Activated CD4-positive, alpha-beta memory T cell treated with anti-CD3 and anti-CD28 coated beads, Interleukin-2, amount 10 ng/mL, durations not matched to agents 7 days and 5 days (primary cell): ENCODE measurements around the gene DTNBP1. TPM values are rescaled to one million over a fixed set of nuclear protein-coding genes. Genes with fewer than 3 reads are reported as not detected.

Experiments used
- CTCF ChIA-PET: fragments of 350-600 bp; sonication (Branson Sonifier 250); formaldehyde crosslinking; loops from one replicate; lab custom pipeline; 2021; ENCODE audit warnings: antibody characterized with exemption, inconsistent platforms; lab: Charles Lee
- POLR2A ChIA-PET: fragments of 350-600 bp; sonication (Branson Sonifier 250); formaldehyde crosslinking; loops from one replicate; lab custom pipeline; 2021; ENCODE audit warnings: antibody characterized with exemption; lab: Charles Lee
- DNase-seq: peaks from one replicate; pipeline ENCODE4 v3.0.0-alpha.2; 2020
- H3K27ac Mint-ChIP-seq: one replicate; pipeline ENCODE4 v1.8.0; 2021; ENCODE audit warnings: mild to moderate bottlenecking, mixed read lengths
- H3K27me3 Mint-ChIP-seq: one replicate; pipeline ENCODE4 v1.8.0; 2021; ENCODE audit warnings: mixed read lengths
- H3K36me3 Mint-ChIP-seq: one replicate; pipeline ENCODE4 v1.8.0; 2021; ENCODE audit warnings: low read depth, mixed read lengths
- H3K4me1 Mint-ChIP-seq: one replicate; pipeline ENCODE4 v1.8.0; 2021; ENCODE audit warnings: mixed read lengths
- H3K4me3 Mint-ChIP-seq: one replicate; pipeline ENCODE4 v1.8.0; 2021; ENCODE audit warnings: mild to moderate bottlenecking, mixed read lengths
- H3K9me3 Mint-ChIP-seq: one replicate; pipeline ENCODE4 v1.8.0; 2021; ENCODE audit warnings: mixed read lengths
- total RNA-seq, 2 experiments: library from RNA; stranded (reverse); gene quantifications; one replicate each; pipeline ENCODE4 v1.2.3, GENCODE V29; 2021

Gene DTNBP1
- total RNA-seq, 2 experiments from 2014 or later, result 26.5 to 27.9 TPM

DNA sequence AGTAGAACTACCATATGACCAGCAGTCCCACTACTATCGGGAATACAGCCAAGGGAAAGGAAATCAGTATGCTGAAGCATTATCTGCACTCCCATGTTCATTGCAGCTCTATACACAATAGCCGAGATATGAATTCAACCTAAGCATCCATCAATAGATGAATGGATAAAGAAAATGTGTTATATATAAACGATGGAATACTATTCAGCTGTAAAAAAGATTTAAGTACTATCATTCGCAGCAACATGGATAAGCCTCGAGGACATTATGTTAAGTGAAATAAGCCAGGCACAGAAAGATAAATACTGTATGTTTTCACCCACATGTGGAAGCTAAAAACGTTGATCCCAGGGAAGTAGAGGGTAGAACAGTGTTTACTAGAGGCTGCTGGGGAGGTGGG lies 44.1 kb downstream of the DTNBP1 start:
- no peak overlapping the region for H3K27ac Mint-ChIP-seq
- peaks cover 11% of the 10 kb centered on the region for H3K4me1 Mint-ChIP-seq
- H3K27me3 Mint-ChIP-seq, result no peaks in the 10 kb centered on the region
- POLR2A ChIA-PET, result no interaction called here
- peaks cover 20% of the 10 kb centered on the region for H3K36me3 Mint-ChIP-seq
- H3K4me3 Mint-ChIP-seq, result no peak overlapping the region
- no peaks in the 10 kb centered on the region for H3K9me3 Mint-ChIP-seq
- no peak for DNase-seq
- CTCF ChIA-PET, result interaction anchor here (0.6 to 0.8 kb wide), 2 partner anchors 12 to 73 kb away, joined by 3 read pairs; no protein-coding TSS in a partner anchor

DNA sequence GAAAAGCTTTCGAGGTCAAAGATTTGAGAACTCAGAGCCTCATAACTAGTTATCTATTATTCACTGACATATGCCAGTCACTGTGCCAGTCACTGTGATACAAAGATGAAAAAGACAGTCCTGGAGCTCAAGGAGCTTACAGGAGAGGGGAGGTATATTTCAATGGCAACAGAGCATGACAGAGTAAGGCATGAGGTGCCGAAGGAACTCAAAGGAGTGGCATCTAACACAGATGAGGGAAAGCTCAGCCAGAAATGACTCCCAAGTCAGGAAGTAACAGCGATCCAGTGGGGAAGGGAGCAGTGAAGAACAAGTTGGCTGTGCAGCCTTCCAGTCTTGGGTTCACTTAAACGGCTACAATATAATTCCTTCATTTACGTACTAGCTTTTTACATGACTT lies 46.6 kb downstream of the DTNBP1 start:
- H3K27ac Mint-ChIP-seq, result no peak overlapping the region
- H3K4me3 Mint-ChIP-seq, result no peak overlapping the region
- H3K4me1 Mint-ChIP-seq, result peaks cover 16% of the 10 kb centered on the region
- H3K27me3 Mint-ChIP-seq, result no peaks in the 10 kb centered on the region
- ChIA-PET CTCF (no interaction called here), POLR2A (no interaction called here)
- no peaks in the 10 kb centered on the region for H3K9me3 Mint-ChIP-seq
- DNase-seq, result no peak
- peaks cover 27% of the 10 kb centered on the region for H3K36me3 Mint-ChIP-seq

DNA sequence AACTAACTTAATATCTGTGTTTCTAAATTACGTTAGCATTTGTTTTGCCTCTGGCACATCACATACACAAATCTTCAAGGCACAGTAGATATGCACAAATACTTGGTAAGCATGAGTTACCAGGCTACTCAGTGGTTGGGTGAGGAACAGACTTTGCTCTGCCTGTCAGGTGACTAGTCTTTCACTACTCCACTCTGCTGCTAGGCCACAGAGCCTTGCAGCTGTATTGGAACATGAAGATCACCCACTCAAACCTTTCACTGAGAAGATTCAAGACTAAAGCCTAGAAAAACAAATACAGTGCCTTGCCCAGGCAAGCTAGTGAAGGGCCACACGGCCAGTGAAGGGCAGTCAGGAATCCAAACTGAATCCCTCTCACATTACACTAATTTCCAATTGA lies 47.0 kb downstream of the DTNBP1 start:
- Mint-ChIP-seq H3K36me3 (peaks cover 27% of the 10 kb centered on the region), H3K27ac (no peak overlapping the region), H3K27me3 (no peaks in the 10 kb centered on the region), H3K9me3 (no peaks in the 10 kb centered on the region), H3K4me3 (no peak overlapping the region), H3K4me1 (peaks cover 13% of the 10 kb centered on the region)
- ChIA-PET POLR2A (no interaction called here), CTCF (no interaction called here)
- DNase-seq, result no peak

DNA sequence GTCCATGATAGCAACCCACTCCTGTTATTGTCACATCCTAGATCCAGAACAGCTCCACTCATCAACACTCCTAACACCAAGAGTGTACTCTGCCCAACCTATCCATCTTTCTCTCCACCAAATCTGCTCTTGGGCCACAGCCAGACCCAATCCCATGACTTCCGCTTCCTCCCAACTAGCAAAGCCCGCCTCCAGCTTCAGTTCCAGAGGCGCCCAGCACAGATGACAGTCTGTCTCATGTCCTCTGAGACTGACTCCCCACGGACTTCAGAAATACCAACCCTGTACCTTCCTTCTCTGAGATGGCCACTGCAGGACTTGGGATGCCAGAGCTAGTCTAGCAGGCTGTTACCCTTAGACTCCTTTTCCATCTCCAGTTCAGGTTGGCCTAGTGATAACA lies 48.6 kb downstream of the DTNBP1 start:
- H3K36me3 Mint-ChIP-seq, result peaks cover 31% of the 10 kb centered on the region
- H3K4me1 Mint-ChIP-seq, result peaks cover 13% of the 10 kb centered on the region
- no peaks in the 10 kb centered on the region for H3K27me3 Mint-ChIP-seq
- no peak for DNase-seq
- H3K27ac Mint-ChIP-seq, result no peak overlapping the region
- no peak overlapping the region for H3K4me3 Mint-ChIP-seq
- no peaks in the 10 kb centered on the region for H3K9me3 Mint-ChIP-seq
- CTCF ChIA-PET, result interaction anchor here (0.8 to 1.2 kb wide), 2 partner anchors 10 to 11 kb away, joined by 3 read pairs; no protein-coding TSS in a partner anchor
- POLR2A ChIA-PET, result no interaction called here

DNA sequence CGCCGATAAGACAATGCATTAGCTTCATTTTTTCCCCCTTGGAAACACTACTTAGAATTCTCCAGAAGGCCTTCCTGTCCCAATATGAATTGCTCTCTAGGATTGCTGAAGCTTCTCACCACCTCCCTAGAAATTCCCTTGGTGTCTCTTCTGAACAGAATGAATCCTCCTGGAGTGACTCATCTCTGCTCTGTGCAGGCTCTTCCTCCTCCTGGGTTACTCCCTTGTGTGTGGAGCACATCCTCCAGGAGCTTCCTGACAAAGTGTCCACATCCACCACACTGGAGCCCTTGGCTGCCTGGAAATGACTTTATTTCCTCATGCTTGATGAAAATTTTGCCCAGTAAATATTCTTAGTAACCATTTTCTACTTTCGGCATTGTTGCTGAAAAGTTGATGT lies 54.4 kb downstream of the DTNBP1 start:
- DNase-seq, result no peak
- Mint-ChIP-seq H3K9me3 (no peaks in the 10 kb centered on the region), H3K27me3 (no peaks in the 10 kb centered on the region), H3K27ac (no peak overlapping the region), H3K4me3 (no peak overlapping the region), H3K4me1 (peaks cover 10% of the 10 kb centered on the region), H3K36me3 (peaks cover 15% of the 10 kb centered on the region)
- CTCF ChIA-PET, result interaction anchor here (1.5 kb wide), 1 partner anchor 16 kb away, joined by 3 read pairs; no protein-coding TSS in a partner anchor
- POLR2A ChIA-PET, result no interaction called here

DNA sequence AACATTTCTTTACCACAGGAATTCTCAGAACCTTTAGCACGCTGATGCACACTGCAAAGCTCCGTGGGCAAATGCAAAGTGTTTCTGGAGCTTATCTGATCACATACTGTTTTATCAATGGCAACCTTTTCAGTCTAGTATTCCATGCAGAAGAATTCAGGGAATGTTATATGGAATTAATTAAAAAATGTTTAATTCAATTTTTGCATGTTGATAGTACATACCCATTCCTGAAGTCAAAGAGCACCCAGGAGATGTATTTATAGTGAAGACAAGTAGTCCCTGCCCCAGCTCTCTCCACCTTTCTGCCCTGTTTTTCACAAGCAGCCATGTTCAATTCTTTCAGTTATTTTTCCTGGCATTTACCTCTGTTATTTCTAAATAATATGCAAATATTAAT lies 55.2 kb downstream of the DTNBP1 start:
- peaks cover 8% of the 10 kb centered on the region for H3K4me1 Mint-ChIP-seq
- no peak for DNase-seq
- H3K4me3 Mint-ChIP-seq, result no peak overlapping the region
- ChIA-PET POLR2A (no interaction called here), CTCF (interaction anchor here (1.5 kb wide), 1 partner anchor 17 kb away, joined by 3 read pairs; no protein-coding TSS in a partner anchor)
- H3K27ac Mint-ChIP-seq, result no peak overlapping the region
- H3K9me3 Mint-ChIP-seq, result no peaks in the 10 kb centered on the region
- H3K36me3 Mint-ChIP-seq, result peaks cover 12% of the 10 kb centered on the region
- no peaks in the 10 kb centered on the region for H3K27me3 Mint-ChIP-seq

DNA sequence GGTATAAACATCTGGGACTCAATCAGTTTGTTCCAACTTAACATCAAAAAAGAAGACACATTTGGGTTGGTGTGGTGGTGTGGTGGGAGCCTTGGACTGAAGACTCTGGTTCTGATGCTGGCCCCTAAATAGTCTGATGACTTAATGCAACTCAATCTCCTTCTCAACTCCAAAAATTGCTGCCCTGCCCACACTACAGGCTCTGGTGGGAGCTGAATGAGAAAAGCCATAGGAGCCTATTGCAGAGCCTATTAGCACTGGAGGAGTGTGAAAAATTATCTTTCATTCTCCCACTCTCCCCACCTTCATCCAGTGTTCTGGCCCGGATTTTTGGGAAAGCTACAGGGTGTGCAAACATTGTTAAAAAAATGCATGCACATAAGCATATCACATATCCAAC lies 56.5 kb downstream of the DTNBP1 start:
- ChIA-PET CTCF (no interaction called here), POLR2A (no interaction called here)
- H3K4me1 Mint-ChIP-seq, result no peaks in the 10 kb centered on the region
- peaks cover 11% of the 10 kb centered on the region for H3K36me3 Mint-ChIP-seq
- DNase-seq, result no peak
- H3K9me3 Mint-ChIP-seq, result no peaks in the 10 kb centered on the region
- no peak overlapping the region for H3K27ac Mint-ChIP-seq
- no peaks in the 10 kb centered on the region for H3K27me3 Mint-ChIP-seq
- H3K4me3 Mint-ChIP-seq, result no peak overlapping the region

DNA sequence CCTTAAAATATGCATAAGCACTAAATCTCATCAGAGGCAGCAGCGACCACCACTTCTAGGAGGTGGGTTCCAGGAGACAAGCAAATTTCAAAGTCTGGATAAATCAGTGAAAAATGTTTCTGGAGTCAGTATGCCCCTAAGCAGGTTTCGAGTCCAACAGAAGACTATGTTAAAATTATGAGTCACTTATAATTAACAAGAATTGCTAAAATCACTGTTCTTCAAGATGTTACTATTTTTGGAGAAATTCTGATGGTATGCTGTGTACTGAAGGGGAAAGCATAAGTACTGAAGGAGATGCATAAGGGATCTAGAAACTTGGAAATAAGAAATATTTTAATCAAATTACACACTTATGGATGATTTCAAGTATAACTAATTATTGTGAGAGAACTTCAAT lies 58.0 kb downstream of the DTNBP1 start:
- CTCF ChIA-PET, result no interaction called here
- Mint-ChIP-seq H3K9me3 (no peaks in the 10 kb centered on the region), H3K4me3 (no peak overlapping the region), H3K27me3 (no peaks in the 10 kb centered on the region), H3K36me3 (peaks cover 17% of the 10 kb centered on the region), H3K4me1 (no peaks in the 10 kb centered on the region), H3K27ac (no peak overlapping the region)
- DNase-seq, result no peak
- POLR2A ChIA-PET, result no interaction called here

DNA sequence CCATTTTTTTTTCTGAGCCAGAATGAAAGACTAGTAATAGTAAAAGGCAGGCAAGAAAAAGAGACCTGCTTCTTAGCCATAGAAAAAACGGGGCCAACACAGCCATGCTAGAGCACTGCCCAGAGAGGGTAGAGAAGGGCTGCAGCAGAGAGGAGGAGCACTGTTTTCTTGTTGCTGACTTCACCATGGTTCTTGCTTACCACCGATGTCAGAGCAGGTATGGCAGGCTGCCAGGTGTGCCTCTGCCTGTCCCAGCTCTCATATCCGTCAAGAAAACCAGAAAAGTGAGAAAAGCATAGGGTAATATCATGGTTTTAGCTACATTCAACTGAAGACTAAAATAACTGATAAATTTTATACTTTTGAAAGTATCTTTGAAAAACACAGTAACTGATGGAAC lies 60.7 kb downstream of the DTNBP1 start:
- no peak overlapping the region for H3K4me3 Mint-ChIP-seq
- H3K9me3 Mint-ChIP-seq, result no peaks in the 10 kb centered on the region
- H3K27ac Mint-ChIP-seq, result no peak overlapping the region
- no peaks in the 10 kb centered on the region for H3K27me3 Mint-ChIP-seq
- no peaks in the 10 kb centered on the region for H3K4me1 Mint-ChIP-seq
- POLR2A ChIA-PET, result no interaction called here
- peaks cover 7% of the 10 kb centered on the region for H3K36me3 Mint-ChIP-seq
- CTCF ChIA-PET, result no interaction called here
- no peak for DNase-seq

DNA sequence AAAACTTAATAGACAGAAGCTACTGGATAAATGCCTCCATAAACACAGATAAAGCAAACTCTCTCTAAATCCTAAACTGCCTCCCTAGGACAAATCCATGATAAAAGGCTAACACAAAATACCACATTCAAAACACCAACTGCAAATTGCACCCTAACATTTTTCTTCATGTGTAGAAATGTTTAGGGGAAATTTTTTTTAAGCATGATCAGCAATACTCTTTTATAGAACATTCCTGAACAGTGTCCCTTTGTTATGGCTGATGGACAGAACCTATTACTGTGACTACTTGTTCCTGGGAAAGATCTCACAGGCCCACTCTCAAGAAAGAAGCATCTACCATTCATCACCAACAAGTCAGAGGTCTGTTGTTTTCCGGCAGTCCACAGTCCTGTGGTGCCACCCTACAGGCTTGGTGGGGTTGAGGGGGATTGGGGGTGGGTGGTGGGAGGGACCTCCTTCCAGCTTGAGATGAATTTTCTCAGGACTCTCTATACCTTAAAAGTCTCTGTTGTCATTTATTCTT lies 64.5 kb downstream of the DTNBP1 start:
- no peak overlapping the region for H3K4me3 Mint-ChIP-seq
- peaks cover 15% of the 10 kb centered on the region for H3K36me3 Mint-ChIP-seq
- POLR2A ChIA-PET, result no interaction called here
- H3K27me3 Mint-ChIP-seq, result no peaks in the 10 kb centered on the region
- CTCF ChIA-PET, result no interaction called here
- DNase-seq, result no peak
- no peak overlapping the region for H3K27ac Mint-ChIP-seq
- no peaks in the 10 kb centered on the region for H3K4me1 Mint-ChIP-seq
- no peaks in the 10 kb centered on the region for H3K9me3 Mint-ChIP-seq

DNA sequence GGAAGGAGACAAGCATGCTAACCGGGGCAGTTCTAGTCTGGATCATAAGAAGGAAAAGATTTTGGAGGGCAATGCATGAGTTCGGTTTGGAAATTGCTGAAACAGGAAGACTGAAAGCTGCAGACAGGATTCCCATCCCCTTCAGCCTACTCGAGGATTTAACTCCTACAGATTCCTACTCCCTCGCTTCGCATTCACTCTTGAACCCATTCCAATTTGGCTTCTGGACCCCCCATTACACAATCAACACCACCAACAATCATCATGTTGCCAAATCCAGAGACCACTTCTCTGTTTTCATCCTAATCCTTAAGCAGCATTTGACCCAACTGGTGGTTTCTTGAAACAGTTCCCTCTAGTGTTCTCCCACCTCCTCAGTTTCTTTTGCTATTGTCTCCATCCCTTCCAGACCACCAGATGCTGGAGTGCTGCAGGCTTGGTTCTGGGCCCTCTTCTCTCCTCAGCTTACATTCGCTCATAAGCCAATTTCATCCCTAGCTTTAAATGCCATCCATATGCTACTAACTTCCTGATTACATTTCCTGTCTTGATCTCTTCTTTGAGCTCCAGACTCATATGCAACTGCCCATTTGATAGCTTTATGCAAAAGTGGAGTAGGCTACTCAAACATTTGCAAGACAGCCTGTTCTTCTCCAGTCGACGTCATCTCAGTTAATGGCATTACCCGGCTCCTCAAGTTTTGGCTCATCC lies 66.5 kb downstream of the DTNBP1 start:
- Mint-ChIP-seq H3K36me3 (peaks cover 18% of the 10 kb centered on the region), H3K4me3 (no peak overlapping the region), H3K4me1 (no peaks in the 10 kb centered on the region), H3K27ac (no peak overlapping the region), H3K27me3 (no peaks in the 10 kb centered on the region), H3K9me3 (no peaks in the 10 kb centered on the region)
- DNase-seq, result no peak
- ChIA-PET POLR2A (no interaction called here), CTCF (no interaction called here)

DNA sequence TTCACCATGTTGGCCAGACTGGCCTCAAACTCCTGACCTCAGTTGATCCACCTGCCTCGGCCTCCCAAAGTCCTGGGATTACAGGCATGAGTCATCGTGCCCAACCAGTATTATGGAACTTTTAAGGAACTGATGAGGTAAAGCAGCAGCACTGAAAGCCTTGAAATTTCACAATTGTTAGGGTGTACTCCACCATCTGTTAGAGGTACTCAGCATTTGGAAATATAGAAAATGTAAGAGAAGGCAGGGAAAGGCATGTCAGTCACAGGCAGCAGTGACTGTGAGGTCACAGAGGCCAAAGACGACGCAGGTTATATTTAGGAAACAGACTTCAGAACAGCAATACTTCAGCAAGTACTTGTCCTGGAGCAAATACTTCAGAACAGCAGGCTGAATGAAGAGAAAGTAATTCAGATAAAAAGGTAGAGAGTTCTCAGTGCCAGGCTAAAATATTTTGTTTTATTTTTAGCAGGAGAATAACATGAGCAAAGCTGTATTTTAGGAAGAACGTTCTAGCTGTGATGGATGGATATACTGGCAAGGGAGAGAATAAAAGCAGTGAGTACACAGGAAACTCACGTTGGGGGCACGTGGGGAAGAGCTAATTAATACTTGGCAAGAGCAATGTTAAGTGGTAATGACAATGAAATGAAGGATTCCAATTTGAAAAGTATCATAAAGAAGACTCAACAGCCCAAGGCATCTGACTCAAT lies 67.2 kb downstream of the DTNBP1 start:
- ChIA-PET CTCF (no interaction called here), POLR2A (no interaction called here)
- H3K4me3 Mint-ChIP-seq, result no peak overlapping the region
- no peak for DNase-seq
- H3K36me3 Mint-ChIP-seq, result peaks cover 15% of the 10 kb centered on the region
- no peaks in the 10 kb centered on the region for H3K27me3 Mint-ChIP-seq
- H3K9me3 Mint-ChIP-seq, result no peaks in the 10 kb centered on the region
- H3K27ac Mint-ChIP-seq, result no peak overlapping the region
- no peaks in the 10 kb centered on the region for H3K4me1 Mint-ChIP-seq

DNA sequence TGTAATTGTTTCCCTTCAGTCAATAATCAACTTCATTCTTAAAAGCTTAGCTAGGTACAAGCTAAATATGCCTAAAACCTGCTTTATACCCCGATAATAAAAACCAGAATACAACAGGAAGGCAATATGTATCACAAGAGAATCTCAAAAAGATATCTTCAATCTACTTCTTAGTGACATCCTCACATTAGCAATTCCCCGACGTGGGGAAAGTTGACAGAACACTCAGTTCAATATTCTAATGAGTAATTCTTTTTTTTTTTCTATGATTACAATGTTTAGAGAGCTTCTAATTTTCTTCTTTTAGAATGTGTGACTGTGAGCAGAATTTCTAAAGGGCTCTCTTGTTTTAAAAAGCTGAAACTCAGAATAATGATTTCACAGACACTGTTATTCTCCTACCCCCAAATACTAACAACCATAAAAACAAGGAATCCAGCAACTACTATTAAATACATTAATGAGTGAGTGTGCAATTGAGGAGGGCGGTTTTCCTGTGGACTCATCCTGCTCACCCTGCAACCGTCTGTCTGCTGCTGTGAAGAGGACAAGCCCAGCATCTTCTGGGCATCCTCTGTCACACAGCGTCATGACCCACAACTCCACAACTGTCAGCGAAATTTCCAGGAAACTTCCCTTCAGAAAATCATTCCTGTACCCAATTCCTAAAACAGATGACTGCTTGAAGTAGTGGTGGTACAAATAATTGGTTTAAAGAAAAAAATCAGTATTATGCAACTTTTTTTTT lies 68.1 kb downstream of the DTNBP1 start:
- H3K9me3 Mint-ChIP-seq, result no peaks in the 10 kb centered on the region
- DNase-seq, result no peak
- POLR2A ChIA-PET, result no interaction called here
- no peaks in the 10 kb centered on the region for H3K27me3 Mint-ChIP-seq
- CTCF ChIA-PET, result no interaction called here
- peaks cover 4% of the 10 kb centered on the region for H3K4me1 Mint-ChIP-seq
- H3K36me3 Mint-ChIP-seq, result peaks cover 16% of the 10 kb centered on the region
- H3K27ac Mint-ChIP-seq, result no peak overlapping the region
- no peak overlapping the region for H3K4me3 Mint-ChIP-seq
